H54 (cell line): ENCODE data around the gene PREX1.

Source experiments
- DNase-seq: peaks from one replicate; pipeline ENCODE4 v3.0.0; 2011; ENCODE audit warnings: low spot score, mixed read lengths; ENCODE audit not compliant: insufficient read length
- FAIRE-seq: peaks from 3 replicates; lab custom pipeline; 2011; peaks lifted over from hg19 to GRCh38; lab: Jason Lieb, UNC
- POLR2A ChIP-seq: IDR thresholded peaks from 2 replicates; pipeline ENCODE4 v1.6.1; 2011; ENCODE audit warnings: low read depth, mild to moderate bottlenecking, low read length

The PREX1 gene

DNA sequence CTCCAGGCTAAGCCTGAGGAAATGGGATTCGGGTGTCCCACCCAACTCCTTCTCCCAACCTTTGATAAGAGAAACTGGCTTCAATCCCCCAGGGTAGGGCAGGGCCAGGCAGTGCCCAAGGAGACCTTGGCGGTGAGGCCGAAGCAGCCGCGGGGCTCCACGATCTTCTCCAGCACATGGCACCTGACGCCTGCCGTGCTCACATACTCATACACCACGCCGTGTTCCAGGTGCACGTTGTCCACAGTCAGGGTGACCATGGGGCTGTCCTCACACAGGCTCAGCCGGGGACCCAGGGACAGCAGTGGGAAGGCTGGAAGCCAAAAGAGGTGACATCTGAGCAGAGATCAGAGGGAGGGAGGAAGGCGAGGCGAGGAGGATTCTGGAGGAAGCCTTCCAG is 176.5 kb downstream of the PREX1 start:
- TF ChIP-seq POLR2A = no peak
- FAIRE-seq (no peak), DNase-seq (no peak)

DNA sequence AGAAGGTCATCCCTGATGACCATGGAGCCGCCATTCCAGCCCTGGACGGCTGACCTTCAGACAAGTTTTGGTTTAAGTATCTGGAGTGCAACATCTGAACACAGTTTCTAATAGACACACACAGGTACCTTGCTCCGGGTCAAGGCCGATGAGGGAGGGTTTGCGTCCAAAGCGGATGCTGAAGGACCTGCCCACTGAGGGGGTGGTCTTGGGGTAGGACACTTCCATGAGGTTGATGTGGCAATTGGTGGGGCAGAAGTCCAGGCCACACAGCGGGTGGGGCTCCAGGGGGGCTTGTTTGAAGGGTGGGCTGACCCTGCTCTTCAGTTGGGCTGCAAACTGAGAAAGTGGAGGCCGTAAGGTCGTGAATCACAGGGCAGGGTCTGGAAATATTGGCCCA is 177.9 kb downstream of the PREX1 start:
- FAIRE-seq (no peak), DNase-seq (no peak)
- no peak for TF ChIP-seq POLR2A

DNA sequence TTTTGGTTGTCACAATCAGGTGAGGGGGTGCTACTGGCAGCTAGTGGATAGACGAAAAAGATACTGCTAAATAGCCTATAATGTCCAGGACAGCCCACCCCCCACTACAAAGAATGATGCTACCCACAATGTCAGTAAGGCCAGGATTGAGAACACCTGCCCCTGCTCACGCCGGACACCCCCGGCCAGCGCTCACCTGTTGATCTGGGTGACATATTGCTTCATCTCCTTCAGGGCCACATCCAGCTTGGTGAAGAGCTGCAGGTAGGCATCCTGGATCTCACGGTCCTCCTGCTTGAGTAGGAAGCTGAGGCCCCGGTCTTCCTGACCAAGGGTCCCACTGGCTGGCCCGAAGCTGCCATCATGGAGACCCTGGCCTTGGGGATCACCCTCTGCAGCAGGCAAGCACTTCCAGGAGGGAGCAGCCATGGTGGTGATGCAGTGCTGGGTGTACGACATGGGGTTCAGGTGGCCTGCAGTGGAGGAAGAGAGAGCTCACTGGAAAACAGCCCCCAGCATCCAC is 178.6 kb downstream of the PREX1 start:
- no peak for TF ChIP-seq POLR2A
- FAIRE-seq (no peak), DNase-seq (no peak)

DNA sequence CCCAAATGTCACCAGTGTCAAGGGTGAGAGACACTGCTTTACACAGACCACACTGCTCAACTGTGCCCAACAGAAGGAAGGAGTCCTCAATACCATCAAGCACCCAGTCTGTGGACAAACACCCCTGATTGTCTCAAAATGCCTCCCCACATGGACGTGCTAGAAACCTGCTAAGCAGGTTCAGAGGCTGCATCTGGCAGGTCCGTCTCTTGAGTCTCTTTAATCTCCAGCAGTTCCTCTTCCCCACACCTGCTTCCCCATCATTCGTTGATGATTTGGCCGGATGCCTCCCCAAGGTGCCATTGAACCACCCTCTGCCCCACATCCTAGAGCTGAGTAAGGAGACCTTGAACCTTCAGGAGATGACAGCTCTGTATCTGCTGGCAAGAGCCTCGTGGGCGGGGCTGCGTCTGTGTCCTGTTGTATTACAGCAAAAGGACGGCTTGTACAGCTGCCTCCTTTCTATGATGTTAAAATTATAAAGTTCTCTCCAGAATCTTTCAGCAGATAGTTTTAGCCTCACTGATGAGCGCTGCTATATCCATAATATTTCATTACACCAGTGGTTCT is 179.2 kb downstream of the PREX1 start:
- FAIRE-seq (no peak), DNase-seq (no peak)
- TF ChIP-seq POLR2A = no peak

DNA sequence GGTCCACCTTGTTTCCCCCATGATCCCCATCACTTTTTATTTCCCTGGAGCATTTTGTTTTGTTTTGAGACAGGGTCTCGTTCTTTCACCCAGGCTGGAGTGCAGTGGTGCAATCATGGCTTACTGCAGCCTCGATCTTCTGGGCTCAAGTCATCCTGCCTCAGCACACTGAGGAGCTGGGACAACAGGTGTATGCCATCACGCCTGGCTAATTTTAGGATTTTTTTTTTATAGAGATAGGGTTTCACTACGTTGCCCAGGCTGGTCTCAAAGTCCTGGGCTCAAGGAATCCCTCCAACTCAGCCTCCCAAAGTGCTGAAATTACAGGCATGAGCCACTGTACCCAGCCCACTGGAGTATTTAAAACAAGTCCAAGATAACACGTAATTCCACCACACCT is 179.9 kb downstream of the PREX1 start:
- no peak for TF ChIP-seq POLR2A
- FAIRE-seq = no peak
- DNase-seq = no peak

DNA sequence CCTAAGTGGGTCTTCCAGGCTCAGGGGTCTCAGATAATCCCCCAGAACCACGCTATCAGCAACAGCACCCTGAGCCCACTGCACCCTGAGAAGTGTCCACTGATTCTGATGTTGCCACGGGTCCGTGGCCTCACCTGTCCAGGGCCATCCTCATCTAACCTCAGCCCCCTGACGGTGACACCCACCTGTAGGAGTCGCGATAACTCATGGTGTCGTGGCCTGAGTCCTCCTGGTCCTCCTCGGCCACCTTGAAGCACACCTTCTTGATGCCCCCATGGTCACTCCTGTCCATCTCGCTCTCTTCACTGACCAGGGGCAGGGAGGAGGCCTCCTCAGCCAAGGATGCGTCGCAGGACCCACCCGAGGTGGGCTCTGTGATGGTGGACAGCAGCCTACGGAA is 182.1 kb downstream of the PREX1 start:
- FAIRE-seq (no peak), DNase-seq (no peak)
- no peak for TF ChIP-seq POLR2A

DNA sequence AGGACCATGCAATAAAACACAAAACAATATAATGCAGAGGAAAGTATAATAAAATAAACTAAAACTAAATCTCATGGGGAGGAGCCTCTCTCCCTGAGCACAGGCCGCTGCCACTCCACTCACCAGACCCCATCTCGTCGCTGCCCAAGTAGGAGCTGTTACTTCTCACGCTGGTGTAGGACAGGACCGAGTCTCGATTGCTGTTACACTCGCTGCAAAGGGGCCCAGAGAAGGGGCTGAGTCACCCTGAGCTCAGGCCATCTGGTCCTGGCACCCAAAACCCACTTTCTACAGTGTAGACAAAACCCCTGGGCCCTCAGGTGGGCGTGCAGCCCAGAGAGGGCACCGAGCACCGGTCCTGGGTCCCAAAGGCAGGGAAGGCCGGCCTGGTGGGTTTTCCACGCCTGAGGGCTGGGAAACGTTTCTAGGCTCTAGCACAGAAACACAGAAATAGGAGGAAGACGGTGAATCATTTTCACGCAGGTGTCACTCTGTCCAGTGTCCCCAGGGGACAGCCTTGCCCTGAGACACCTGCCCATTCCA is 183.4 kb downstream of the PREX1 start:
- DNase-seq = no peak
- no peak for FAIRE-seq
- no peak for TF ChIP-seq POLR2A

DNA sequence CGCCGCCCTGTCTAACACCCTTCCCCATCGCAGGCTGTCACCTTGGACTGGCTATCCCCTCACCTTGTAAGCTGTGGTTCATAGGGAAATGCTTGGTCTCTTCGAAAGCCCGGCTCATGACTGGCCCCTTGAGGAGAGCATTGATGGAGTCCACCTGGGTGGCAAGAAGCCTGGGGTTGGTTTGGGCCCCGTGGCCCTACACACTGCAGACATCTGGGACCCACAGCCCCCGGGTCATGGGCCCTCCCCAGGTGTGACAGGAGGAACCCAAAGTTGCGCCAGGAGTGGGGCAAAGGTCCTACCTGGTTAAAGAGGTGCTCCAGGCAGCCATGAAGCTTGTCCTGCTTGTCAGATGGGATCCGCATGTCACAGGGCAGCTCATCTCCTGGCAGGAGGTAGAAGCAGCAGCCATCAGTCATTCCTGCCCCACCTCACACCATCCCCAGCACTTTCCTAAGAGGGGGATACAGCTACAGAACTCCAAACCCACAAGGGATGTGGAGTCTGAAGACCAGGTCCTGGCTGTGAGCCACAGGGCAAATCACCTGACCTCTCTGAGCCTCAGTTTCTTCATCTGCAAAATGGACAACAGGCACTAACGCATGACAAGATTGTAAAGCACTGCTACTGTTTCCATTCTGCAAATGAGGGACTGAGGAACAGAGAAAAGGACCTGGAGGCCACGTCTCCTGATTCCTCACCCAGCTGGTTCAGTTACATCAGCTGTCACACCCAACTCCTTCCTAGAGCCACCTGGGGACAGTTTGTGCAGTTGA is 185.5 kb downstream of the PREX1 start:
- TF ChIP-seq POLR2A = no peak
- DNase-seq (no peak), FAIRE-seq (no peak)

DNA sequence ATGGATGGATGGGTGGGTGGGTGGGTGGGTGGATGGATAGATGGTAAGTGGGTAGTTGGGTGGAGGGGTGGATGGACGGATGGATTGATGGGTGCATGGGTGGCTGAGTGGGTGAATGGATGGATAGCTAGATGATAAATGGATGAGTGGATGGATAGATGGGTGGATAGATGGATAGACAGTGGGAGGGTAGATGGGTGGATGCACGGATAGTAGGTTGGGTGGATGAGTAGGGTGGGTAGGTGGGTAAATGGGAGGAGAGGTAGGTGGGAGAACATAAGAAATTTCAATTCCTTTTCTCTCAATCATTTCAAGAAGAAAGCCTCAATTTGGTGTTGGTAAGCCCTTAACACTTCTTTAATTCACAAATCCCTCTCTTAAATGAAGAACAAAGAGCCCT is 186.9 kb downstream of the PREX1 start:
- DNase-seq = no peak
- TF ChIP-seq POLR2A = no peak
- FAIRE-seq = no peak

DNA sequence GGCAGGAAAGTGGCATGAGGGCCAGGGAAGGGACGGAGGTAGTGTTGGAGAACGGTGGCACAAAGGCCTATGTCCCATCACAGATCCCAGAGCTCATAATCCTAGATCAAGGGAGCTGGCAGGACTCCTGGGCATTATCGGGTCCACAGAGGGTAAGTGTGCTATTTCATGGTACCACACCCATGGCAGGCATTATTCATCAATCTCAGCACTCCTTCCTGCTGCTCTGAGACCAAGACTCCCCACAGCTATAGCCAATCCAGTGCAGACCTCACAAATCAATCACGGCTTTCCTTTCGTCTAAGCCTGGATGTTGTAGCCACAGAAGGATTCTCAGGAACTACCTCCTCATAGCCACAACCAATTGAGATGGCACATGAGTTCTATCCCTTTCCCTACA is 187.9 kb downstream of the PREX1 start:
- FAIRE-seq (no peak), DNase-seq (no peak)
- TF ChIP-seq POLR2A = no peak

DNA sequence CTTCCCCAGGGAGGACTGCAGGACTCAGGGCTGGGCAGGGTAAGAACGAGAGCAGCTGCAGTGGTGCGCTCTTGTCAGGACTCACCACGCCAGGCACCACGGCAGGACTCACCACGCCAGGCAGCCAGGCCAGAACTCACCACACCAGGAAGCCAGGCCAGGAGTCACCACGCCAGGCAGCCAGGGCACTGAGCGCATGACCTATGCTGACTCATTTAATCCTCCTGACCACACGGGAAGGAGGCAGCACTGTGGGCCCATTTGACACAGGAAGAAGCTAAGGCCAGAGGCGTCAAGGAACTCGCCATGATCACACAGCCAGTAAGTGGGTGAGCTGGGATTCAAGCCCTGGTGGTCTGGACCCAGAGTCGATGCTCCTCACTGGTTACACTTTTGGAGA is 189.3 kb downstream of the PREX1 start:
- FAIRE-seq (no peak), DNase-seq (peak; percentile 95)
- peak; percentile 14; the same call in 1 of the 2 replicates for TF ChIP-seq POLR2A

DNA sequence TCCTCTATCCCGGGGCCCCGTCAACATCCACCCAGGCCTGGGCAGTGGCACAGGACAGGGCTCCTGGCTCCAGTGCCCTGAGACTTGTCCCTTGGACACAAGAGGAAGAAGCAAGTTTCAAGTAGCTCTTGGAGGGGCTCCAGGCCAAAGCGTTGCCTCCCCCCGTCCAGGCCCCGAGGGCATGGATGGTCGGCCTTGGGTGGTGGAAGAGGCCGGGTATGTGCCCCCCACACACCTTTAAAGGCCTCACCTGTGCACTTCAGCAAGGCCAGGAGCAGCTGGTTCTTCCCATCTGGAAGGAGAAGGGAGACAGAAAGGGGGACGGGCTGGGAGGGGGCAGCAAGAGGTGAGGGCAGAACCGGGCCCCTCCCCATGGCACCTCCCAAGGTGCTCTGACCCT is 190.3 kb downstream of the PREX1 start:
- FAIRE-seq (no peak), DNase-seq (no peak)
- no peak for TF ChIP-seq POLR2A

DNA sequence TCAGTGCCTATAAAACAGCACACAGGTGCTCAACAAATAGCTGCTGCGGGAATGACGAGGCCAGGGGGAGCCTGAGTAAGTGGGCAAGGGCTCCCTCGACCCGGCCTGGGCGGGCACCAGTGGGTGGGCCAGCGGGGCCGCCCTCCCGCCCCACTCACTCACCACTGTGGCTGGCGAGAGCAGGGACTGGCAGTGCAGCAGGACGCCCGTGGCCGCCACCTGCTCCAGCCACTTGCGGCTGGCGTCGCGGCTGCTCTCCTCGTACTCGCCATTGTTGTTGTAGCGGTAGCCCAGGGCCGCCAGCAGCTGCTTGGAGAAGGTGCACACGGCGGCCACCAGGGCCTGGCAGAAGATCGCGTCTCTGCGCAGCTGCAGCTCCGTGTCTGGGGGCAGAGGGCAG is 191.5 kb downstream of the PREX1 start:
- no peak for FAIRE-seq
- no peak for TF ChIP-seq POLR2A

DNA sequence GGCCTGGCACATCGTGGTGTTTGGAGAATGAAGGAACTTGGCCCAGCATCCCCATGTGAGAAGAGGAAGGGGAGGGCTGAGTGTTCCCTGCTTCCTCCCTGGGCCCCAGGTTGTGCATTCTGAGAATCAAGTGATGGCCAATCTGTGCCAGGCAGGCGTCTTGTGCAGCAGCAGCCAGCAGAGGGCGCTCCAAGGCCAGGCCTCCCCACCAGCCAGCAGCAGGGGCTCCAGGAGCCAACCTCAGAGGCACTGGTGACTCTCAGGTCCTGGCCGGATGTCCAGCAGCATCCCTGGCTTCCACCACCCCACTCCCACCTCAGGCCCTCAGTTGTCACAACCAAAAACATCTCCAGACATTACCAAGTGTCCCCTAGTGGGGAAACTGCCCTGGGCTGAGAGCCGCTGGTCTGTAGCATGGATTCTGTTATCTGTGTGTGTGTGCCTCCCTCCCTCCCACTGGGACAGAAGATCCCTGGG is 192.0 kb downstream of the PREX1 start:
- peak; percentile 89 for DNase-seq
- TF ChIP-seq POLR2A = no peak
- FAIRE-seq = no peak

More for the DNA sequence above, 191.5 kb downstream of the PREX1 start:
- no peak for DNase-seq
